HUES64 (cell line): ENCODE measurements around the gene TAS2R50. TPM values are rescaled to one million over a fixed set of nuclear protein-coding genes. Genes with fewer than 3 reads are reported as not detected.
"Not testable (repeated sequence)": the region's sequence is repeated elsewhere in the genome, so short reads cannot be mapped to it uniquely, and the experiment has no call there.

Source experiments
- H3K27ac ChIP-seq: 2 replicates; pipeline ENCODE4 v1.7.0; 2013; ENCODE audit warnings: low read depth, low read length, inconsistent platforms
- H3K27me3 ChIP-seq: 2 replicates; pipeline ENCODE4 v1.6.1; 2013; ENCODE audit warnings: mild to moderate bottlenecking, low read length; ENCODE audit not compliant: insufficient read depth
- H3K36me3 ChIP-seq: 2 replicates; pipeline ENCODE4 v1.6.1; 2013; ENCODE audit warnings: mild to moderate bottlenecking, low read length; ENCODE audit not compliant: insufficient read depth
- H3K4me1 ChIP-seq: 2 replicates; pipeline ENCODE4 v1.6.1; 2013; ENCODE audit warnings: mild to moderate bottlenecking, low read length, moderate library complexity; ENCODE audit not compliant: insufficient read depth
- H3K4me3 ChIP-seq: 2 replicates; pipeline ENCODE4 v1.5.1; 2013; ENCODE audit warnings: mild to moderate bottlenecking, low read length, moderate library complexity
- H3K9ac ChIP-seq: 2 replicates; pipeline ENCODE4 v1.6.1; 2013; ENCODE audit warnings: mild to moderate bottlenecking, low read depth, low read length
- H3K9me3 ChIP-seq: 2 replicates; pipeline ENCODE4 v1.6.1; 2013; ENCODE audit warnings: low read depth, low read length; ENCODE audit not compliant: insufficient read depth
- WGBS: fragments of 150-250, 120-280 bp; methylation state at CpG from one replicate; pipeline ENCODE4 v1.1.7; 2013; ENCODE audit warnings: missing lambda C conversion rate; 5-methylcytosine and 5-hydroxymethylcytosine counted together
- polyA plus RNA-seq, 2 experiments: library from polyadenylated mRNA; stranded (reverse); fragments of 50-300 nt; gene quantifications; one replicate each; pipeline ENCODE4 v1.2.3, GENCODE V29; 2013

Gene TAS2R50
- not detected for polyA plus RNA-seq (2013, experiment 1 of 2)
- polyA plus RNA-seq (2013, experiment 2 of 2), result not detected

GRCh38 chr12:10986812-10987211, at the start of gene TAS2R50:
TSS of gene TAS2R50 (minus strand) at chr12:10986912. CDS start at chr12:10986860, 52 bp downstream.
- Histone ChIP-seq H3K36me3 (peaks cover 3% of the 10 kb centered on the region; the same call in 1 of the 2 replicates), H3K4me1 (peaks cover 4% of the 10 kb centered on the region; the same call in 1 of the 2 replicates), H3K9ac (no peak within 1 kb of the TSS), H3K9me3 (no peaks in the 10 kb centered on the region), H3K27ac (no peak within 1 kb of the TSS), H3K4me3 (no peak within 1 kb of the TSS), H3K27me3 (no peaks in the 10 kb centered on the region)
- WGBS, result no CpG with 5 or more reads among the region's 2 CpGs

GRCh38 chr12:11033959-11034358, 47.2 kb upstream of the TAS2R50 start:
- no CpG with 5 or more reads among the region's 3 CpGs for WGBS
- not testable (repeated sequence) for H3K36me3 ChIP-seq, H3K9me3 ChIP-seq, H3K4me1 ChIP-seq, H3K4me3 ChIP-seq, H3K27ac ChIP-seq, H3K27me3 ChIP-seq, H3K9ac ChIP-seq

- 98% methylated on average over 6 of the region's 6 CpGs for WGBS
- no peaks in the 10 kb centered on the region for H3K9me3 ChIP-seq
- H3K36me3 ChIP-seq, result peaks cover 5% of the 10 kb centered on the region; the same call in 1 of the 2 replicates
Observed at GRCh38 chr12:11031307-11031706, 44.6 kb upstream of the TAS2R50 start, which contains the start of gene TAS2R31. TSS of gene TAS2R31 (minus strand) at chr12:11031407. CDS start at chr12:11031335, 72 bp downstream.

GRCh38 chr12:11026118-11026517, 39.4 kb upstream of the TAS2R50 start:
- H3K9me3 ChIP-seq, result no peaks in the 10 kb centered on the region
- H3K27me3 ChIP-seq, result no peaks in the 10 kb centered on the region
- WGBS, result 92% methylated on average over 4 of the region's 6 CpGs
- no peak overlapping the region for H3K4me3 ChIP-seq
- H3K4me1 ChIP-seq, result no peaks in the 10 kb centered on the region
- peaks cover 9% of the 10 kb centered on the region; the same call in 1 of the 2 replicates for H3K36me3 ChIP-seq
- no peak overlapping the region for H3K27ac ChIP-seq
- H3K9ac ChIP-seq, result no peak overlapping the region

More at GRCh38 chr12:11031307-11031706, 44.6 kb upstream of the TAS2R50 start, which contains the start of gene TAS2R31:
- Histone ChIP-seq H3K4me1 (no peaks in the 10 kb centered on the region), H3K27ac (no peak within 1 kb of the TSS), H3K9ac (no peak within 1 kb of the TSS), H3K4me3 (no peak within 1 kb of the TSS), H3K27me3 (no peaks in the 10 kb centered on the region)

GRCh38 chr12:11023387-11023786, 36.7 kb upstream of the TAS2R50 start:
- H3K27me3 ChIP-seq, result no peaks in the 10 kb centered on the region
- no peak overlapping the region for H3K4me3 ChIP-seq
- H3K9me3 ChIP-seq, result no peaks in the 10 kb centered on the region
- no peak overlapping the region for H3K9ac ChIP-seq
- 85% methylated on average over 2 of the region's 2 CpGs for WGBS
- H3K27ac ChIP-seq, result no peak overlapping the region
- H3K36me3 ChIP-seq, result peaks cover 9% of the 10 kb centered on the region; the same call in 1 of the 2 replicates
- H3K4me1 ChIP-seq, result no peaks in the 10 kb centered on the region

- WGBS, result 96% methylated on average over 1 of the region's 1 CpG
- Histone ChIP-seq H3K9me3 (no peaks in the 10 kb centered on the region), H3K27me3 (no peaks in the 10 kb centered on the region), H3K36me3 (0 out of 2 replicates have a peak, but pooled peaks cover 5% of the 10 kb centered on the region), H3K4me1 (no peaks in the 10 kb centered on the region), H3K4me3 (no peak within 1 kb of the TSS), H3K27ac (no peak within 1 kb of the TSS), H3K9ac (no peak within 1 kb of the TSS)
Observed at GRCh38 chr12:11022520-11022919, 35.8 kb upstream of the TAS2R50 start, which contains the start of gene TAS2R19. TSS of gene TAS2R19 (minus strand) at chr12:11022620. CDS start at chr12:11022571, 49 bp downstream.

- Histone ChIP-seq H3K27ac (no peak overlapping the region), H3K9ac (no peak overlapping the region), H3K36me3 (no peaks in the 10 kb centered on the region), H3K27me3 (no peaks in the 10 kb centered on the region), H3K9me3 (no peaks in the 10 kb centered on the region), H3K4me3 (no peak overlapping the region), H3K4me1 (no peaks in the 10 kb centered on the region)
- WGBS, result no CpG with 5 or more reads among the region's 1 CpG
Observed at GRCh38 chr12:11016937-11017336, 30.2 kb upstream of the TAS2R50 start.

- Histone ChIP-seq H3K4me1 (no peaks in the 10 kb centered on the region), H3K9ac (no peak overlapping the region), H3K27me3 (no peaks in the 10 kb centered on the region), H3K4me3 (no peak overlapping the region), H3K27ac (no peak overlapping the region), H3K9me3 (no peaks in the 10 kb centered on the region), H3K36me3 (no peaks in the 10 kb centered on the region)
- WGBS, result 95% methylated on average over 4 of the region's 4 CpGs
Observed at GRCh38 chr12:11015775-11016430, 29.2 kb upstream of the TAS2R50 start.

- no peaks in the 10 kb centered on the region for H3K9me3 ChIP-seq
- no peaks in the 10 kb centered on the region for H3K36me3 ChIP-seq
- no peaks in the 10 kb centered on the region for H3K27me3 ChIP-seq
- H3K4me1 ChIP-seq, result no peaks in the 10 kb centered on the region
- no peak overlapping the region for H3K4me3 ChIP-seq
- H3K9ac ChIP-seq, result no peak overlapping the region
- H3K27ac ChIP-seq, result no peak overlapping the region
Observed at GRCh38 chr12:11014234-11014633, 27.5 kb upstream of the TAS2R50 start.

DNA sequence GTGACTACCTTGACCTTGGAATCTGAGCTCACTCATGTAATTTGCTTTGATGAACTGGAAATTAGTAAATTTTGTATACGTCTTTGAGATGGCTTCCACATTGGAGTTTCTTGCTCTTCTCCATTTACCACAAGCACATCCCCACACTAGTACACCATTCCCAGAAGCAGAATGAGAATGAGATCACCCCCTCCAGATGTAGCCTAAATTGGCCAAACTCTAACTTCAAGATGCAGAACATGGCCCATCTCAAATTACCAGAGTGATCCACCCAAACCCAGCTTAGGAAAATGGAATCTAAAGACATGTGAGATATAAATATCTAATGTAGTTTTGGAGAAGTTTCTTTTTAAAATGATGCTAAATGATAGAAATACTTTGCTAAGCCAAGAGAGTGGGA, 20.9 kb upstream of the TAS2R50 start:
- H3K36me3 ChIP-seq, result no peaks in the 10 kb centered on the region

DNA sequence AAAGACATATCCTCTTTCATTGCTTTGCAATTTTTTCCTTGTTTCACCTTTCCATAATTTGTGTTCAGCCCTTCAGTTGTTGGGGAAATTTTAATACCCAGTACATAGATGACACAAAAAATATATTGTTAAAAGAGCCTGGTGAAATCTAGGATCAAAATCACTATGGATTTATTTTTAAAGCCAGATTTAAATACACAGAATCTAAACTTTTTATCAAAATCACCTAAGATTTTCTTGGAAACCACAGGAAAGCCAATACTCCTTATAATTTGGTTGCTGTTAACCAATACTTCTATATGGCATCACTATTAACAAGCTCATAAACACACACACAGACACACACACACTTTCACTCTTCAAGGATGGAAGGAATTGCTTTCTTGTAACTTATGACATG, 11.5 kb upstream of the TAS2R50 start, which contains the start of gene TAS2R20:
Gene TAS2R20 (minus strand): TSS at position 101 of the 400 bp plus-strand sequence. CDS start 429 bp downstream, outside the sequence.
- Histone ChIP-seq H3K27me3 (no peaks in the 10 kb centered on the region), H3K4me3 (no peak within 1 kb of the TSS), H3K36me3 (peaks cover 2% of the 10 kb centered on the region; the same call in 1 of the 2 replicates), H3K9me3 (no peaks in the 10 kb centered on the region; the same call in 1 of the 2 replicates), H3K27ac (no peak within 1 kb of the TSS), H3K9ac (no peak within 1 kb of the TSS), H3K4me1 (no peaks in the 10 kb centered on the region)

More for the DNA sequence above, 20.9 kb upstream of the TAS2R50 start:
- Histone ChIP-seq H3K9ac (no peak overlapping the region), H3K9me3 (no peaks in the 10 kb centered on the region), H3K4me1 (no peaks in the 10 kb centered on the region), H3K27ac (no peak overlapping the region), H3K27me3 (no peaks in the 10 kb centered on the region), H3K4me3 (no peak overlapping the region)
- WGBS, result 100% methylated on average over 1 of the region's 1 CpG
